Thyroid gland (tissue), 4 donors: ENCODE measurements around the gene CRK. TPM values are rescaled to one million over a fixed set of nuclear protein-coding genes. Genes with fewer than 3 reads are reported as not detected.

Experiments used
- DNase-seq, 2 donors: peaks; one replicate each; pipeline ENCODE4 v3.0.0-alpha.2; 2019
- H3K27ac ChIP-seq, 3 donors: fragments of 200-600 bp; sonication (generic); 1 replicate in 2 of 3; 2 replicates in 1 of 3; pipeline ENCODE4 v1.5.1; 2016 to 2019; ENCODE audit warnings: mild to moderate bottlenecking in 1 of 3, moderate library complexity in 1 of 3
- H3K27me3 ChIP-seq: fragments of 200-600 bp; sonication (generic); one replicate; pipeline ENCODE4 v1.5.1; 2019
- H3K36me3 ChIP-seq, 2 donors: fragments of 200-600 bp; sonication (generic); one replicate each; pipeline ENCODE4 v1.5.1; 2016 to 2019
- H3K4me1 ChIP-seq, 2 donors: fragments of 200-600 bp; sonication (generic); one replicate each; pipeline ENCODE4 v1.5.1; 2017 to 2019
- H3K4me3 ChIP-seq, 3 donors: fragments of 200-600 bp; sonication (generic); replicated peaks in 1 of 3; 1 replicate in 2 of 3; 2 replicates in 1 of 3; pipeline ENCODE4 v1.5.1; 2016; ENCODE audit warnings: mild to moderate bottlenecking in 1 of 3
- H3K9me3 ChIP-seq: fragments of 200-600 bp; sonication (generic); one replicate; pipeline ENCODE4 v1.5.1; 2017
- POLR2A ChIP-seq, 2 donors: fragments of 450-650 bp; IDR thresholded peaks; one replicate each; pipeline ENCODE4 v1.6.1; 2017; ENCODE audit warnings: antibody characterized with exemption in 2 of 2, mild to moderate bottlenecking in 2 of 2, moderate library complexity in 1 of 2
- WGBS, 2 donors: methylation state at CpG; one replicate each; pipeline ENCODE4 v1.1.5; 2017; 5-methylcytosine and 5-hydroxymethylcytosine counted together
- intact Hi-C: fragments of 100-400 bp; cut with DNase I; formaldehyde crosslinking; loops from one replicate; pipeline ENCODE4 v1.15.1; 2023
- total RNA-seq, 4 donors: library from RNA; depleted of rRNA; stranded (reverse); fragments of >200 nt; gene quantifications; one replicate each; pipeline ENCODE4 v1.2.3, GENCODE V29; 2016
- TF ChIP-seq, protein P1 (sequence below), 6 experiments: fragments of 200-600 bp in 3 of 6; fragments of 450-650 bp in 3 of 6; sonication (generic) in 3 of 6; IDR thresholded peaks; one replicate each; pipeline ENCODE4 v1.5.1; 2016 to 2019; ENCODE audit warnings: antibody characterized with exemption in 6 of 6, mild to moderate bottlenecking in 2 of 6, inconsistent platforms in 1 of 6, moderate library complexity in 1 of 6

The CRK gene
- total RNA-seq, 4 donors from 2014 or later: 89.6 to 140 (median 98.7) TPM

DNA sequence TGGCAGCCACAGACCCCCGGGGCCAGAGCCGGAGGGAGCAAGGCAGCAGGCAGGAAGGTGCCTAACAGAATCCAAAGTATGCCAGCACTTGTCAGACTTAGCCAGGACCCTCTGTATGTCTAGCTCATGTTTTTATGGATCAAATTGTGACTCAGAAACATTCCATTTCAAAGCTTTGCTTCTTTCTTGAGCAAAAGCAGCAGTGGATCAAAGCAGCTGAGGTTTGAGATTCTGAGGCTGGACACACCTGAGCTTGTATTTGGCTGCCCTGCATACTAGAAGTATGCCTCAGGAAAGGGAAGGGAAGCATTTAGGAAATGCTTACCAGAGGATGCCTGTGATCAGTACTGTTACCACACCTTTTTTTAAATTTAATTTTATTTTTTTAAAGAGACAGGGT lies 42.2 kb upstream of the CRK start:
- intact Hi-C loops: no loop called here
- H3K27ac ChIP-seq: peak overlapping the region in 1 of 3 donors; percentile 28
- H3K9me3 ChIP-seq: no peaks in the 10 kb centered on the region
- H3K4me1 ChIP-seq: peaks cover 18 to 32% of the 10 kb centered on the region in 2 donors
- TF ChIP-seq, protein P1, sequence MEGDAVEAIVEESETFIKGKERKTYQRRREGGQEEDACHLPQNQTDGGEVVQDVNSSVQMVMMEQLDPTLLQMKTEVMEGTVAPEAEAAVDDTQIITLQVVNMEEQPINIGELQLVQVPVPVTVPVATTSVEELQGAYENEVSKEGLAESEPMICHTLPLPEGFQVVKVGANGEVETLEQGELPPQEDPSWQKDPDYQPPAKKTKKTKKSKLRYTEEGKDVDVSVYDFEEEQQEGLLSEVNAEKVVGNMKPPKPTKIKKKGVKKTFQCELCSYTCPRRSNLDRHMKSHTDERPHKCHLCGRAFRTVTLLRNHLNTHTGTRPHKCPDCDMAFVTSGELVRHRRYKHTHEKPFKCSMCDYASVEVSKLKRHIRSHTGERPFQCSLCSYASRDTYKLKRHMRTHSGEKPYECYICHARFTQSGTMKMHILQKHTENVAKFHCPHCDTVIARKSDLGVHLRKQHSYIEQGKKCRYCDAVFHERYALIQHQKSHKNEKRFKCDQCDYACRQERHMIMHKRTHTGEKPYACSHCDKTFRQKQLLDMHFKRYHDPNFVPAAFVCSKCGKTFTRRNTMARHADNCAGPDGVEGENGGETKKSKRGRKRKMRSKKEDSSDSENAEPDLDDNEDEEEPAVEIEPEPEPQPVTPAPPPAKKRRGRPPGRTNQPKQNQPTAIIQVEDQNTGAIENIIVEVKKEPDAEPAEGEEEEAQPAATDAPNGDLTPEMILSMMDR (IDR thresholded peaks at IDR 0.05): no peak
- no peak for TF ChIP-seq POLR2A (IDR thresholded peaks at IDR 0.05)
- no peaks in the 10 kb centered on the region for H3K27me3 ChIP-seq
- 70 to 80% methylated on average over 2 of the region's 2 CpGs for WGBS, 2 donors
- no peak for DNase-seq
- no peak overlapping the region for H3K4me3 ChIP-seq
- H3K36me3 ChIP-seq: peaks cover 9 to 15% of the 10 kb centered on the region in 2 donors

DNA sequence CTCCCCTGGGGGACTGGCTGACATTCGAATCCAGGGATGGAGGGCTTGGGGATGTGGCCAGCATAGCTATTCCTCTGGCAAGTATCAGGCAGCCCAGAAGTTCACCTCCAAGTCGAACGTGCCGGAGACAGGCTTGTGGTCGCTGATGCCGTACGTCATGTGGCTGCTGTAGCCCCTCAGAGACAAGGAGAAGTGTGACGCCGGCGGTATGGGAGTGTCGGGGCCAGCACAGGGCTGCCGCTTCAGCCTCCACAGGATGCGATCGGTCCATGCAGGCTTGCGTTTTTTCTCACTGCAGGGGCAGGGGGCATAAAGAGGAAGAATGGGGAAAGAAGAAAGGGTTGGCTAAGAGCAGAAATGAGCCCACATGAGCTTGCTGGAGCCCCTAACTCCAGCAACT lies 41.8 kb upstream of the CRK start:
- 86 to 93% methylated on average over 15 of the region's 15 CpGs for WGBS, 2 donors
- Histone ChIP-seq H3K9me3 (no peaks in the 10 kb centered on the region), H3K4me1 (peaks cover 18 to 36% of the 10 kb centered on the region in 2 donors), H3K27ac (no peak overlapping the region), H3K27me3 (no peaks in the 10 kb centered on the region), H3K36me3 (peaks cover 9 to 15% of the 10 kb centered on the region in 2 donors), H3K4me3 (no peak overlapping the region)
- no peak for DNase-seq
- intact Hi-C loops: no loop called here
- no peak for TF ChIP-seq POLR2A (IDR thresholded peaks at IDR 0.05)
- TF ChIP-seq, protein P1 (IDR thresholded peaks at IDR 0.05): no peak

DNA sequence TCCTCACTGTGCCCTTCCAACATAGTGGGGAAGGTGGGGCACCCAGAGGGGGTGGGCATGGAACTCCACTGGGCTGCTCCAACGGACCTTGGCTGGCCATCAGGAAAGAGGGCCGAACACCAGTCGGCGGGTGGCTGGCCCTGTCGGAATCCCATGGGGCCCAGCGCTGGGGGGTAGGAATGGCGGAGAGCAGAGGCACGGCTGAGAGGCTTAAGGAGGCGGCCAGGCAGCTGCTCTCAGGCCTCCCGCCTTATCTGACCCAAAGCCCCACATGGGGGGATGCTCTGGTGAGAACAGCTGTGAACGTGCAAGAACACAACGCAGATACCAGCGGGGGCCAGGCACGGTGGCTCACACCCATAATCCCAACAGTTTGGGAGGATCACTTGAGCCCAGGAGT lies 40.8 kb upstream of the CRK start:
- TF ChIP-seq, protein P1 (IDR thresholded peaks at IDR 0.05): no peak
- TF ChIP-seq POLR2A (IDR thresholded peaks at IDR 0.05): no peak
- intact Hi-C loops: no loop called here
- Histone ChIP-seq H3K4me1 (peaks cover 26 to 46% of the 10 kb centered on the region in 2 donors), H3K36me3 (peaks cover 9 to 15% of the 10 kb centered on the region in 2 donors), H3K27ac (peak overlapping the region in 1 of 3 donors; percentile 79), H3K9me3 (no peaks in the 10 kb centered on the region), H3K27me3 (no peaks in the 10 kb centered on the region), H3K4me3 (no peak overlapping the region)
- 84 to 92% methylated on average over 11 to 13 of the region's 14 CpGs for WGBS, 2 donors
- DNase-seq: no peak

DNA sequence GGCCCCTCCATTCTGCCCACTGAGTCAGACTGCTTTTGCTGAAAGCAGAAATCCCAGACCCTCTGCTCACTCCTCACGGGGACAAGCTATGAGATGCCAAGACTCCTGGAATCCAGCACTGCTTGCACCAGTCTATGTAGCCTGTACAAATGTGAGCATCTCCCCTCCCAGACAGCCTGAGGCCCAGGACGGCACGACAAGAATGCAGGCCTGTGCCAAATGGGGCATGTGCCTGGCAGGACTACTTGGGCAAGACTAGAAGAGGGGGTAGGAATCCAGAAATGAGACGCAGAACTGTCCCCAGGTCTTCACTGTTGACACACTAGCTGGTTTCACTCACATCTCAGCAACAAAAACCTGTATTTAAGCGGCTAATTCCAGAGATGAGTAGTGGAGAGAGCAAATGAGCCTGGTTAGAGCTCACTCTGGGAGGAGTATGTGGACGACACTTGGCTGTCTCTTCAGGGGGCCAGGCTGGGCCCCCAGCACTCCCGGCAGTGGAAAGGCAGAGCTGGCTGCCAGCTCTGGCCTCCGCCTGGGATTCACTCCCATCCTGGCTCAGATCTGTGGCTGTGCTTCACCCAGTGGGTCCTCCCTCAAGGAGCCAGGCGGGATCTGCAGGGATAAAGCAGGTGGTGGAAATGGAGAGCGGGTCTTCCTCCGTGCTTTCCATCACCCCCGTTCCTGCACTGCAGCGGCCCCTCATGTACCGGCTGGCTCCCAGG lies 39.4 kb upstream of the CRK start:
- intact Hi-C loops: no loop called here
- peak overlapping the region; percentile 79 to 84 (median 80) for H3K27ac ChIP-seq

More for the DNA sequence above, 39.4 kb upstream of the CRK start:
- Histone ChIP-seq H3K4me3 (no peak overlapping the region), H3K4me1 (peaks cover 34 to 53% of the 10 kb centered on the region in 2 donors), H3K27me3 (no peaks in the 10 kb centered on the region), H3K9me3 (no peaks in the 10 kb centered on the region), H3K36me3 (peaks cover 9 to 15% of the 10 kb centered on the region in 2 donors)
- 40 to 80% methylated on average over 6 to 14 of the region's 14 CpGs for WGBS, 2 donors
- peak in 1 of 2 donors; percentile 31 for TF ChIP-seq POLR2A (IDR thresholded peaks at IDR 0.05)
- TF ChIP-seq, protein P1 (IDR thresholded peaks at IDR 0.05): no peak
- peak; percentile 69 to 91 for DNase-seq
